CD14-positive monocyte (primary cell): ENCODE measurements around the gene ADRA2C. TPM values are rescaled to one million over a fixed set of nuclear protein-coding genes. Genes with fewer than 3 reads are reported as not detected.

Experiments
- DNase-seq, 3 donors: peaks; one replicate each; pipeline ENCODE4 v3.0.0-alpha.2; 2011 to 2022
- H2AFZ ChIP-seq: 2 replicates; pipeline ENCODE4 v1.6.0; 2012; ENCODE audit warnings: mild to moderate bottlenecking, low read depth, low read length, inconsistent platforms; ENCODE audit not compliant: insufficient read depth, poor library complexity, severe bottlenecking
- H3K27ac ChIP-seq, 2 donors: 1 replicate in 1 of 2; 2 replicates in 1 of 2; pipeline ENCODE4 v1.5.1; 2012 to 2013; ENCODE audit warnings: low read length in 2 of 2, control low read depth in 1 of 2, inconsistent platforms in 1 of 2, low read depth in 1 of 2, mild to moderate bottlenecking in 1 of 2
- H3K27me3 ChIP-seq, 2 donors: one replicate each; pipeline versions ENCODE4 v1.6.0 to v1.6.1; 2011 to 2013; ENCODE audit warnings: low read length in 2 of 2; ENCODE audit not compliant: control insufficient read depth in 2 of 2, insufficient read depth in 2 of 2
- H3K36me3 ChIP-seq, 2 donors: replicated peaks in 1 of 2; 1 replicate in 1 of 2; 2 replicates in 1 of 2; pipeline versions ENCODE4 v1.5.1 to v1.6.1; 2012 to 2013; ENCODE audit warnings: low read length in 2 of 2, control low read depth in 1 of 2, inconsistent platforms in 1 of 2, mild to moderate bottlenecking in 1 of 2; ENCODE audit not compliant: insufficient read depth in 2 of 2, control insufficient read depth in 1 of 2
- H3K4me1 ChIP-seq, 2 donors: 1 replicate in 1 of 2; 2 replicates in 1 of 2; pipeline versions ENCODE4 v1.5.1 to v1.6.1; 2012 to 2013; ENCODE audit warnings: low read length in 2 of 2, control low read depth in 1 of 2, inconsistent platforms in 1 of 2, mild to moderate bottlenecking in 1 of 2, moderate library complexity in 1 of 2; ENCODE audit not compliant: insufficient read depth in 2 of 2, control insufficient read depth in 1 of 2
- H3K4me2 ChIP-seq: replicated peaks from 2 replicates; pipeline ENCODE3; 2012; ENCODE audit warnings: low read length, moderate library complexity, mild to moderate bottlenecking; ENCODE audit not compliant: poor library complexity, severe bottlenecking; ENCODE audit errors: extremely low read depth
- H3K4me3 ChIP-seq, 3 experiments: fragments of 200-600 bp in 1 of 3; sonication (generic) in 1 of 3; replicated peaks in 1 of 3; 1 replicate in 2 of 3; 2 replicates in 1 of 3; pipeline ENCODE4 v1.5.1; 2011 to 2013; ENCODE audit warnings: low read length in 3 of 3, mild to moderate bottlenecking in 3 of 3, control low read depth in 2 of 3, low read depth in 2 of 3, inconsistent platforms in 1 of 3, moderate library complexity in 1 of 3
- H3K79me2 ChIP-seq: 2 replicates; pipeline ENCODE4 v1.6.0; 2012; ENCODE audit warnings: mild to moderate bottlenecking, control low read depth, inconsistent platforms, low read length, moderate library complexity; ENCODE audit not compliant: insufficient read depth
- H3K9ac ChIP-seq: 2 replicates; pipeline ENCODE4 v1.6.0; 2017; ENCODE audit warnings: low read length, mild to moderate bottlenecking; ENCODE audit not compliant: insufficient read depth, poor library complexity, severe bottlenecking
- H3K9me3 ChIP-seq, 2 donors: replicated peaks in 1 of 2; 1 replicate in 1 of 2; 2 replicates in 1 of 2; pipeline versions ENCODE4 v1.5.1 to v1.6.1; 2012 to 2013; ENCODE audit warnings: low read length in 2 of 2, control low read depth in 1 of 2; ENCODE audit not compliant: control insufficient read depth in 1 of 2, insufficient read depth in 1 of 2
- H4K20me1 ChIP-seq: 2 replicates; pipeline ENCODE4 v1.6.0; 2012; ENCODE audit warnings: mild to moderate bottlenecking, low read length, control low read depth, moderate library complexity; ENCODE audit not compliant: insufficient read depth
- H3K27ac Mint-ChIP-seq, 7 donors: one replicate each; pipeline ENCODE4 v1.8.0; 2020; ENCODE audit warnings: mild to moderate bottlenecking in 7 of 7, mixed read lengths in 7 of 7, moderate library complexity in 6 of 7, inconsistent platforms in 2 of 7
- H3K27me3 Mint-ChIP-seq, 3 donors: one replicate each; pipeline ENCODE4 v1.8.0; 2021 to 2022; ENCODE audit warnings: low read depth in 3 of 3, mild to moderate bottlenecking in 3 of 3, mixed read lengths in 3 of 3, moderate library complexity in 3 of 3, inconsistent platforms in 1 of 3
- H3K36me3 Mint-ChIP-seq, 2 donors: one replicate each; pipeline ENCODE4 v1.8.0; 2020; ENCODE audit warnings: mixed read lengths in 2 of 2, inconsistent platforms in 1 of 2, mild to moderate bottlenecking in 1 of 2
- H3K4me1 Mint-ChIP-seq: one replicate; pipeline ENCODE4 v1.8.0; 2020; ENCODE audit warnings: mild to moderate bottlenecking, mixed read lengths
- H3K4me3 Mint-ChIP-seq, 2 donors: one replicate each; pipeline ENCODE4 v1.8.0; 2020; ENCODE audit warnings: mild to moderate bottlenecking in 2 of 2, mixed read lengths in 2 of 2, moderate library complexity in 1 of 2
- H3K9me3 Mint-ChIP-seq, 7 donors: one replicate each; pipeline ENCODE4 v1.8.0; 2020 to 2022; ENCODE audit warnings: mixed read lengths in 7 of 7, mild to moderate bottlenecking in 6 of 7, moderate library complexity in 6 of 7, inconsistent platforms in 2 of 7
- CTCF ChIP-seq: fragments of 200-600 bp; IDR thresholded peaks from one replicate; pipeline ENCODE4 v1.8.0; 2022; ENCODE audit warnings: antibody characterized with exemption, mild to moderate bottlenecking
- WGBS: methylation state at CpG from one replicate; pipeline ENCODE4 v1.1.5; 2013; ENCODE audit warnings: missing lambda C conversion rate; ENCODE audit not compliant: insufficient coverage; 5-methylcytosine and 5-hydroxymethylcytosine counted together
- intact Hi-C, 2 donors: fragments of 100-400 bp; cut with micrococcal nuclease; formaldehyde crosslinking; loops; one replicate each; pipeline versions ENCODE4 v1.15.0 to v1.15.1; 2023
- polyA plus RNA-seq, 3 donors: library from polyadenylated mRNA; depleted of rRNA in 1 of 3; unstranded in 2 of 3; stranded (reverse) in 1 of 3; fragments of 300-500 nt in 2 of 3; fragments of >200 nt in 1 of 3; fragmentation: Illumina TruSeq in 2 of 3; gene quantifications; 1 replicate in 2 of 3; 2 replicates in 1 of 3; pipeline ENCODE4 v1.2.3, GENCODE V29; 2012 to 2021

The ADRA2C gene
- polyA plus RNA-seq, 3 donors = not detected

- H3K27ac Mint-ChIP-seq = no peak overlapping the region
- intact Hi-C loops = no loop called here
- H3K36me3 Mint-ChIP-seq = no peaks in the 10 kb centered on the region
- no peak overlapping the region for H3K4me2 ChIP-seq
- H3K36me3 ChIP-seq = no peaks in the 10 kb centered on the region
- H3K4me3 Mint-ChIP-seq = no peak overlapping the region
- no peak overlapping the region for H3K27ac ChIP-seq
- TF ChIP-seq CTCF = no peak
- 94% methylated on average over 9 of the region's 10 CpGs for WGBS
- H3K9me3 ChIP-seq = no peaks in the 10 kb centered on the region
- H3K4me3 ChIP-seq = no peak overlapping the region
- H3K9ac ChIP-seq = no peak overlapping the region
- no peaks in the 10 kb centered on the region for H3K4me1 ChIP-seq
- H3K9me3 Mint-ChIP-seq = peaks cover 0 to 10% (median 2%) of the 10 kb centered on the region in 7 donors
- H3K27me3 ChIP-seq = peaks cover 2 to 18% of the 10 kb centered on the region in 2 donors
- no peak overlapping the region for H2AFZ ChIP-seq
- H4K20me1 ChIP-seq = no peaks in the 10 kb centered on the region
- no peaks in the 10 kb centered on the region for H3K79me2 ChIP-seq
- no peak for DNase-seq
- H3K27me3 Mint-ChIP-seq = peaks cover 18 to 26% (median 25%) of the 10 kb centered on the region in 3 donors
- H3K4me1 Mint-ChIP-seq = no peaks in the 10 kb centered on the region
Measured at GRCh38 chr4:3760346-3760745, 5.8 kb upstream of the ADRA2C start.

GRCh38 chr4:3760841-3761240, 5.3 kb upstream of the ADRA2C start:
- H4K20me1 ChIP-seq = no peaks in the 10 kb centered on the region
- no peak overlapping the region for H3K9ac ChIP-seq
- Mint-ChIP-seq H3K36me3 (no peaks in the 10 kb centered on the region), H3K27ac (no peak overlapping the region), H3K9me3 (peaks cover 0 to 10% (median 2%) of the 10 kb centered on the region in 7 donors), H3K4me1 (no peaks in the 10 kb centered on the region), H3K4me3 (no peak overlapping the region), H3K27me3 (peaks cover 19 to 26% (median 23%) of the 10 kb centered on the region in 3 donors)
- H3K79me2 ChIP-seq = no peaks in the 10 kb centered on the region
- 73% methylated on average over 3 of the region's 5 CpGs for WGBS
- no peak overlapping the region for H3K27ac ChIP-seq
- no peaks in the 10 kb centered on the region for H3K4me1 ChIP-seq
- H3K4me2 ChIP-seq = no peak overlapping the region
- H3K36me3 ChIP-seq = no peaks in the 10 kb centered on the region
- TF ChIP-seq CTCF = no peak
- DNase-seq = no peak
- peaks cover 2 to 18% of the 10 kb centered on the region in 2 donors for H3K27me3 ChIP-seq
- H3K4me3 ChIP-seq = no peak overlapping the region
- intact Hi-C loops = no loop called here
- H2AFZ ChIP-seq = no peak overlapping the region
- no peaks in the 10 kb centered on the region for H3K9me3 ChIP-seq
